Measurements from ENCODE around the gene ALG9. TPM values are rescaled to one million over a fixed set of nuclear protein-coding genes. Genes with fewer than 3 reads are reported as not detected.

Gene ALG9
- total RNA-seq, 1 donor from 2014 or later = 16.8 TPM

DNA sequence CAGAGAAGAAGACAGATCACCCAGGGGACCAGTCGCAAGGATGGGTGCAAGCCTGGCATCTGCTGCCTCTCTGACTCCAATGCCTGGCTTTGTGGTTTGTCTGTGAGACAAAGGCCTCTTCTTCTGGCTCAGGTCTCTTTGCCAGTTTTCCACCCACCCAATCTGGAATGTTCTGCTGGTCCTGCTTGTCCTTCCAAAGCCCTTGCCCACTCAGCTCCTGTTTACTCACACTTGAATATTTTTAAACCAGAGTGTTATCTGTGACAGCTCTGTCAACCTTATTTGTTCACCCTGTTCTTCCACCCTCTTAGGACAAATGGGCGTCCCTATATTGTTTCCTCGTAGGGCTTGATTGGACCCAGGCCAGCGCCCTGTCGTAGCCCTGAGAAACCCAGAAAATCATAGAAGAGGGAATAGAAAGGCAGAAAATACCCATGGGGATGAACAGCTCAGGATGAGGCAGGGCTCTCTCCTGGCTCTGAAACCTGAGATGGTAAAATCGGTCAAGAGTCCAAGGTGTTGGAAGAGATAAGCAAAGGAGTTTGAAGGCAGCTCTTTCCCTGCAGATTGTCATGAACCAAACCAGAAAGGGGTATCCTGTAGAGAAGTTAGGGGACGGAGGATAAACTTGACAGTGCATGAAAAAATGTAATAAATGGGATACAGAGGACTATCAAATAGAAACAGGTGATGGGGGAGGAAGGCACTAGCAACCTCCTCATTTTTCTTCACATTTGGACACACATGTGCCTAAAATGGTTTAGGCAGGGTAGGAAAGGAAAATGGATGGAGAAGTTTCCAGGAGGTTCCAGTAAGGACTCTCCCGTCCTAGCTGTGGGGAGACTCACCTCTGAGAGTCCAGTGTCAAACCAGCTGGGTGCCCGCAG, 39.5 kb upstream of the ALG9 start:
- H3K4me3 ChIP-seq = peak overlapping the region; percentile 62 to 88
- no peaks in the 10 kb centered on the region for H3K9me3 ChIP-seq
- TF ChIP-seq, protein P1, sequence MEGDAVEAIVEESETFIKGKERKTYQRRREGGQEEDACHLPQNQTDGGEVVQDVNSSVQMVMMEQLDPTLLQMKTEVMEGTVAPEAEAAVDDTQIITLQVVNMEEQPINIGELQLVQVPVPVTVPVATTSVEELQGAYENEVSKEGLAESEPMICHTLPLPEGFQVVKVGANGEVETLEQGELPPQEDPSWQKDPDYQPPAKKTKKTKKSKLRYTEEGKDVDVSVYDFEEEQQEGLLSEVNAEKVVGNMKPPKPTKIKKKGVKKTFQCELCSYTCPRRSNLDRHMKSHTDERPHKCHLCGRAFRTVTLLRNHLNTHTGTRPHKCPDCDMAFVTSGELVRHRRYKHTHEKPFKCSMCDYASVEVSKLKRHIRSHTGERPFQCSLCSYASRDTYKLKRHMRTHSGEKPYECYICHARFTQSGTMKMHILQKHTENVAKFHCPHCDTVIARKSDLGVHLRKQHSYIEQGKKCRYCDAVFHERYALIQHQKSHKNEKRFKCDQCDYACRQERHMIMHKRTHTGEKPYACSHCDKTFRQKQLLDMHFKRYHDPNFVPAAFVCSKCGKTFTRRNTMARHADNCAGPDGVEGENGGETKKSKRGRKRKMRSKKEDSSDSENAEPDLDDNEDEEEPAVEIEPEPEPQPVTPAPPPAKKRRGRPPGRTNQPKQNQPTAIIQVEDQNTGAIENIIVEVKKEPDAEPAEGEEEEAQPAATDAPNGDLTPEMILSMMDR (IDR thresholded peaks at IDR 0.05) = no peak
- H3K4me1 ChIP-seq = peaks cover 0 to 9% of the 10 kb centered on the region in 2 donors
- no peaks in the 10 kb centered on the region for H3K27me3 ChIP-seq
- intact Hi-C loops (cut with DNase I) = loop anchor here (1.0 to 2.0 kb wide), 3 partner anchors 16 to 40 kb away; partner anchors contain the start of genes ALG9, CFAP68 and FDXACB1
- peak overlapping the region; percentile 98 to 99 for H3K27ac ChIP-seq
- no peak for DNase-seq (ENCODE audit: low spot score in 2 of 2)
- peaks cover 8 to 30% of the 10 kb centered on the region in 2 donors for H3K36me3 ChIP-seq

DNA sequence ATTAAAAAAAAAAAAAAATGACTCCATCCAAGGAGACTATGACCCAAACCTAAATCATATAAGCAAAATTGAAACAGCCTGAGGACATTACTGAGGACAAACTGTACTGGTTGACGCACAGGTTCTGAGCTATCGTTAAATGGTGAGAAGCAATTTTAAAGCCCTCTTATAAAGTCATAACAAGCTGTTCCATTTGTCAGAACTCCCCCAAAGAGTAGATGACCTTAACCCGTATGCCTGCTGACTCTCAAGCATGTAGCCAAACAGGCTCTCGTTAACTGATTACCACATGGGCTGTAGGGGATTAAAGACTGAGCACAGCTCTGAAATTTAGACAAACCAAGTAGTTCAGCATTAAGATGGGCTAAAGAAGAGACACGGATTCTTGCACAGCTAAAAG, 38.0 kb upstream of the ALG9 start:
- TF ChIP-seq, protein P1 (IDR thresholded peaks at IDR 0.05) = no peak
- intact Hi-C loops (cut with DNase I) = no loop called here
- peak overlapping the region; percentile 62 to 88 for H3K4me3 ChIP-seq
- H3K9me3 ChIP-seq = no peaks in the 10 kb centered on the region
- peaks cover 8 to 30% of the 10 kb centered on the region in 2 donors for H3K36me3 ChIP-seq
- DNase-seq (ENCODE audit: low spot score in 2 of 2) = no peak
- peaks cover 0 to 4% of the 10 kb centered on the region in 2 donors for H3K4me1 ChIP-seq
- H3K27me3 ChIP-seq = no peaks in the 10 kb centered on the region
- H3K27ac ChIP-seq = peak overlapping the region; percentile 98 to 99

DNA sequence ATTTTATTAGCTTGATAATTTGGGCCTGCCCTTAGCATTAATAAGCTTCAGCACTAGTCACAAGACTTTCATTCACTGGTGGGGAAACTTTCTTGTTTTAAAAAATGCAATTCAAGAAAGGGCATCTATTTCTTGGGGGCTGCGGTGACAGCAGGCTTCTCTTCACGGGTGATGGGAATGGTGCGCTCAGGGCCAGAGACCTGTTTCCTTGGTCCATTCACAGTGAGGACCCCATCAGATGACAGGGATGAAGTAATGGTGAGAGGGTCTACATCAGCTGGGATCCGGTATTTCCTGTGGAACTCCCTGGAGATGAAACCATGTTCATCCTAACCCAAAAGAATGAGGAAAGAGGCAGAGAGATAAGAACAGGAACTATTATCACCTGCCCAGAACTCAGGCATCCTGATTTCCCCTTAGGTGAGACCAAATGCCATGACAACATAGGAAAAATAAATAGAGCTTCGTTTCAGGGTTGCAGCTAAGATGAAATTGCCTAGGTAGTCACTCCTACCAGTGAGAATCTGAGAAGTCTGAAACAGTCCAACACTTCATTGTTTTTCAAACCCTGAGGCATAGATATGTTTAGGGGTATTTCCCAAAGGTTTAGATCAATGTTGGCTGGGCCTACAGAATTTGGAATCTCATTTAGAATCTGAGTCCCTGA, 37.4 kb upstream of the ALG9 start:
- DNase-seq (ENCODE audit: low spot score in 2 of 2) = no peak
- Histone ChIP-seq H3K27ac (peak overlapping the region; percentile 98 to 99), H3K9me3 (no peaks in the 10 kb centered on the region), H3K4me3 (peak overlapping the region; percentile 62 to 88), H3K27me3 (no peaks in the 10 kb centered on the region), H3K4me1 (peaks cover 0 to 4% of the 10 kb centered on the region in 2 donors), H3K36me3 (peaks cover 8 to 30% of the 10 kb centered on the region in 2 donors)
- TF ChIP-seq, protein P1 (IDR thresholded peaks at IDR 0.05) = no peak
- intact Hi-C loops (cut with DNase I) = no loop called here

DNA sequence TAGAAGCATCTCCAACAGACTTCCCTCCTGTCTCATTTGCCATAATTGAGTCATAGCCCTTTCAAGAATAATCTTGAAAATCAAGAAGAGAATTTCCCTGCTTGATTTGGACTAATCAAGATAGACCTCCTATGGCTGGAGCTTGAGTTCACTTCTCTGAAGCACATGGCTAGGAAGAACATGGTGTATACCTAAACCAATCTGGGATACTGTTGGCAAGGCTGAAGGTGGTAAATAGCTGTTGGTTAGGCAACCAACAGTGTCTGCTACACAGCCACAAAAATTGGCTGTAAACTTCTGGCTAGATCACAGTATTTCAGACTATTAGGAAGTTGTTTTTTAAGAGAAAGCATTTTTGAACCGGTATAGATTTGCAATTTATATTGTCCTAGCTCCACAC, 35.3 kb upstream of the ALG9 start:
- H3K27me3 ChIP-seq = no peaks in the 10 kb centered on the region
- peaks cover 0 to 4% of the 10 kb centered on the region in 2 donors for H3K4me1 ChIP-seq
- no peaks in the 10 kb centered on the region for H3K9me3 ChIP-seq
- TF ChIP-seq, protein P1 (IDR thresholded peaks at IDR 0.05) = no peak
- H3K4me3 ChIP-seq = no peak overlapping the region
- H3K36me3 ChIP-seq = peaks cover 8 to 30% of the 10 kb centered on the region in 2 donors
- intact Hi-C loops (cut with DNase I) = no loop called here
- no peak for DNase-seq (ENCODE audit: low spot score in 2 of 2)
- peak overlapping the region; percentile 9 to 35 for H3K27ac ChIP-seq

DNA sequence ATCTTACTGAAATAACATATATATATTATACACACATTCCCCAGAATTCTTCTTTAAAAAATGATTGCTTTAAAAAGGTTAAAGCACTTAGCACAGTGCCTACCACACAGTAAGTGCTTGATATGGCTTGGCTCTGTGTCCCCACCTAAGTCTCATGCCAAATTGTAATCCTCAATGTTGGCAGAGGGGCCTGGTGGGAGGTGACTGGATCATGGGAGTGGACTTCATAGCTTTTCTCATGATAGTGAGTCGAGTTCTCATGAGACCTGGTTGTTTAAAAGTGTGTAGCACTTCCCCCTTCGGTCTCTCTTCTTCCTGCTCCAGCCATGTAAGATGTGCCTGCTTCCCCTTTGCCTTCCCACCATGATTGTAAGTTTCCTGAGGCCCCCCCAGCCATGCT, 34.0 kb upstream of the ALG9 start:
- DNase-seq (ENCODE audit: low spot score in 2 of 2) = no peak
- Histone ChIP-seq H3K9me3 (no peaks in the 10 kb centered on the region), H3K4me3 (no peak overlapping the region), H3K36me3 (peaks cover 8 to 30% of the 10 kb centered on the region in 2 donors), H3K27me3 (no peaks in the 10 kb centered on the region), H3K27ac (no peak overlapping the region), H3K4me1 (peaks cover 0 to 4% of the 10 kb centered on the region in 2 donors)
- TF ChIP-seq, protein P1 (IDR thresholded peaks at IDR 0.05) = no peak
- intact Hi-C loops (cut with DNase I) = no loop called here

Data from ascending aorta (tissue), 2 donors.